ENCODE data around the gene SKOR1.

GRCh38 chr15:67859331-67859946 is 34.1 kb downstream of the SKOR1 start:
- TF ChIP-seq, protein P1, sequence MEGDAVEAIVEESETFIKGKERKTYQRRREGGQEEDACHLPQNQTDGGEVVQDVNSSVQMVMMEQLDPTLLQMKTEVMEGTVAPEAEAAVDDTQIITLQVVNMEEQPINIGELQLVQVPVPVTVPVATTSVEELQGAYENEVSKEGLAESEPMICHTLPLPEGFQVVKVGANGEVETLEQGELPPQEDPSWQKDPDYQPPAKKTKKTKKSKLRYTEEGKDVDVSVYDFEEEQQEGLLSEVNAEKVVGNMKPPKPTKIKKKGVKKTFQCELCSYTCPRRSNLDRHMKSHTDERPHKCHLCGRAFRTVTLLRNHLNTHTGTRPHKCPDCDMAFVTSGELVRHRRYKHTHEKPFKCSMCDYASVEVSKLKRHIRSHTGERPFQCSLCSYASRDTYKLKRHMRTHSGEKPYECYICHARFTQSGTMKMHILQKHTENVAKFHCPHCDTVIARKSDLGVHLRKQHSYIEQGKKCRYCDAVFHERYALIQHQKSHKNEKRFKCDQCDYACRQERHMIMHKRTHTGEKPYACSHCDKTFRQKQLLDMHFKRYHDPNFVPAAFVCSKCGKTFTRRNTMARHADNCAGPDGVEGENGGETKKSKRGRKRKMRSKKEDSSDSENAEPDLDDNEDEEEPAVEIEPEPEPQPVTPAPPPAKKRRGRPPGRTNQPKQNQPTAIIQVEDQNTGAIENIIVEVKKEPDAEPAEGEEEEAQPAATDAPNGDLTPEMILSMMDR (IDR thresholded peaks at IDR 0.05; ENCODE audit: borderline replicate concordance, extremely low read depth, low read length, poor library complexity, severe bottlenecking) = no peak
- TF ChIP-seq EZH2 (IDR thresholded peaks at IDR 0.05; ENCODE audit: borderline replicate concordance, low read depth, low read length, severe bottlenecking) = no peak
